Natural killer cell treated with Interleukin-12 subunit alpha and Interleukin-12 subunit beta and Interleukin-15 and Interleukin-18, amount 100 ng/mL, for 72 hours (primary cell): ENCODE results near the gene GALNT2. TPM values are rescaled to one million over a fixed set of nuclear protein-coding genes. Genes with fewer than 3 reads are reported as not detected.

Experiments used
- ATAC-seq, 2 donors: fragments of 150-1000 bp; cut with Tn5 transposase in 1 of 2; sonication (Bioruptor Pico), chemical (Tn5 transposase) in 1 of 2; 2 replicates each; pipeline ENCODE4 v1.10.0; 2021
- DNase-seq: peaks from one replicate; pipeline ENCODE4 v3.0.0; 2022; ENCODE audit warnings: low spot score
- H3K27ac Mint-ChIP-seq, 2 donors: 1 replicate in 1 of 2; 2 replicates in 1 of 2; pipeline ENCODE4 v1.8.0; 2022; ENCODE audit warnings: mixed read lengths in 2 of 2, mild to moderate bottlenecking in 1 of 2, moderate library complexity in 1 of 2
- H3K27me3 Mint-ChIP-seq, 2 donors: 1 replicate in 1 of 2; 2 replicates in 1 of 2; pipeline ENCODE4 v1.8.0; 2022; ENCODE audit warnings: mixed read lengths in 2 of 2
- H3K36me3 Mint-ChIP-seq: one replicate; pipeline ENCODE4 v1.8.0; 2022; ENCODE audit warnings: mixed read lengths
- H3K4me1 Mint-ChIP-seq, 2 donors: 1 replicate in 1 of 2; 2 replicates in 1 of 2; pipeline ENCODE4 v1.8.0; 2022; ENCODE audit warnings: low read depth in 2 of 2, mixed read lengths in 2 of 2, mild to moderate bottlenecking in 1 of 2
- H3K4me3 Mint-ChIP-seq: one replicate; pipeline ENCODE4 v1.8.0; 2022; ENCODE audit warnings: mixed read lengths
- H3K9me3 Mint-ChIP-seq: 2 replicates; pipeline ENCODE4 v1.8.0; 2022; ENCODE audit warnings: mixed read lengths
- total RNA-seq, 2 donors: library from RNA; stranded (reverse); gene quantifications; one replicate each; pipeline ENCODE4 v1.2.3, GENCODE V29; 2022

GALNT2 gene
- total RNA-seq, 2 donors from 2014 or later: 37.7 to 51.5 TPM

DNA sequence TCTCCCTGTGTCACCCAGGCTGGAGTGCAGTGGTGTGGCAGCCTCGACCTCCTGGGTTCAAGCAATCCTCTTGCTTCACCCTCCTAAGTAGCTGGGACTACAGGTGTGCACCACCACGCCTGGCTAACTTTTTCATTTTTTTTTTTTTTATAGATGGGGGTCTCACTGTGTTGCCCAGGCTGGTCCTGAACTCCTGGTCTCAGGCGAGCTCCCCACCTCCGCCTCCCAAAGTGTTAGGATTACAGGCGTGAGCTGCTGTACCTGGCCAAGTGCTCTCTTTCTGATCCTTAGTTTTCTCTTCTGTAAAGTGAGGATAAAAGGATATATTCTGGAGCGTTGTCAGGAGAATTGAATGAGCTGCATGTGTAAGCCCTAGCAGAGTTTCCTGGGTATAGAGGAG is 68.7 kb downstream of the GALNT2 start:
- no peak overlapping the region for H3K4me3 Mint-ChIP-seq
- peaks cover 26 to 34% of the 10 kb centered on the region in 2 donors for H3K4me1 Mint-ChIP-seq
- DNase-seq: no peak
- no peaks in the 10 kb centered on the region for H3K36me3 Mint-ChIP-seq
- no peak overlapping the region for H3K27ac Mint-ChIP-seq
- ATAC-seq: no peak
- H3K9me3 Mint-ChIP-seq: no peaks in the 10 kb centered on the region
- no peaks in the 10 kb centered on the region for H3K27me3 Mint-ChIP-seq

DNA sequence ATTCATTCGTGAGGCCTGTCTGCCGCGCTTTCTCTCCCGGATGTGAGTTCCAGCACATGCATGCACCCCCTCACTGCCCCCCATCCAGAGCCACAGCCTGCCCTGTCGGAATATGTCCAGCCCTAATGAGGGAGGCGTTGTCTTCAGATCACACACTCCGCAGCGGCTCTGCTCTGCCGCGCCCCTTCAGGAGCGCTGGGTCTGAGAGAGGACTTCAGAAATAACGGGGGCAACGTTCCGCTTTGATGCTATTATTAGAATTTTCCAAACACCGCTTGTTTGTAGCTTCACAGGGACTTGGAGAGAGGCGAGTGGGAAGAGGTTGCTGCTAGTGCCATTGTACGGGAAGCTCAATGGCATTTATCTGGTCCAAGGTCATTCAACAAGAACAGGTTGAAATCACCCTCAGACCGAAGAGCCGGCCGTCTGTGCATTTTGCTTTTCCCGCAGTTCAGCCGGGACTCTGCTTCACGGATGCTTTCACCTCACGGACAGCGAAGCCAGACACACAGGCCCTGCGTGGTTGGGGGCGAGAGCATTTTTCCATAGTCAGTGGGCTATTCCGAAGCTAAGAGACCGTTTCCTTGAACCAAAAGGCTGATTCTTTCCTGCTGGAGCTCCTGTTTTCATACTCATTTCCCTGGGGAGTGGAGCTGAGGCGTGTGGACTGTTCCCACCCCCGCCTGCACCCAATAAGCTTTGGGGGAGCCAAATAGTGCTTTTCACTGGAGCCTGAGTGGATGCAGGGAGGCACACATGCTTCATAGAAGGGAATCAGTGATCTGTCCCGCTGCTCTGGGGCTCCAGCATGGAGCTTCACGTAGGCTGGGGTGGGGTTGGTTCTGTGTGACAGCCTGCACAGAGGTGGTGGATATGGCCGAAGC is 69.7 kb downstream of the GALNT2 start:
- DNase-seq (no peak), ATAC-seq (no peak)
- Mint-ChIP-seq H3K4me1 (peaks cover 26 to 33% of the 10 kb centered on the region in 2 donors), H3K9me3 (no peaks in the 10 kb centered on the region), H3K36me3 (no peaks in the 10 kb centered on the region), H3K27me3 (no peaks in the 10 kb centered on the region), H3K27ac (no peak overlapping the region), H3K4me3 (no peak overlapping the region)

DNA sequence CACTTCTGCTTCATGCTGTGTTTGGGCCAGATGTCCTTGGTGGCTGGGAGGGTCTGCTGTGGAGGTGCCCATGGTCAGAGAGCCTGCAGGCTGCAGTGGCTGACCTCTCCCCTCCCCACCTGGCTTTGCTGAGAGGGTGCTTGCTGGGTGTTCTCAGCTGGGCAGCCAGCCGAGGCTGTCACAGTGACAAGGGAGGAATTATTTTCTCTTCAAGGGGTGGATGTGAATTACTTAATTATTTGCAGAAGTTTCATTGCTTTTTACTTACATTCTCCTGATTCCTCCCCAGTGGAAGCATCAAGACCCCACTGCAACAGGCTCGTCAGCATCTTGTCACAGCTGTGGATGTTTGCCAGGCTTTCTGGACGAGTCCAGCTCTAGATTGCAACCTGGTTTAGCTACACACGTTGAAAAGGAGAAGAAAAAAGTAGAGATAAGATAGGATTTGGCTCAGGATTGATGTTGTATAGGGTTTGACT is 70.3 kb downstream of the GALNT2 start:
- Mint-ChIP-seq H3K27me3 (no peaks in the 10 kb centered on the region), H3K4me1 (peaks cover 20 to 29% of the 10 kb centered on the region in 2 donors), H3K4me3 (no peak overlapping the region), H3K36me3 (no peaks in the 10 kb centered on the region), H3K9me3 (no peaks in the 10 kb centered on the region), H3K27ac (no peak overlapping the region)
- DNase-seq (no peak), ATAC-seq (no peak)

DNA sequence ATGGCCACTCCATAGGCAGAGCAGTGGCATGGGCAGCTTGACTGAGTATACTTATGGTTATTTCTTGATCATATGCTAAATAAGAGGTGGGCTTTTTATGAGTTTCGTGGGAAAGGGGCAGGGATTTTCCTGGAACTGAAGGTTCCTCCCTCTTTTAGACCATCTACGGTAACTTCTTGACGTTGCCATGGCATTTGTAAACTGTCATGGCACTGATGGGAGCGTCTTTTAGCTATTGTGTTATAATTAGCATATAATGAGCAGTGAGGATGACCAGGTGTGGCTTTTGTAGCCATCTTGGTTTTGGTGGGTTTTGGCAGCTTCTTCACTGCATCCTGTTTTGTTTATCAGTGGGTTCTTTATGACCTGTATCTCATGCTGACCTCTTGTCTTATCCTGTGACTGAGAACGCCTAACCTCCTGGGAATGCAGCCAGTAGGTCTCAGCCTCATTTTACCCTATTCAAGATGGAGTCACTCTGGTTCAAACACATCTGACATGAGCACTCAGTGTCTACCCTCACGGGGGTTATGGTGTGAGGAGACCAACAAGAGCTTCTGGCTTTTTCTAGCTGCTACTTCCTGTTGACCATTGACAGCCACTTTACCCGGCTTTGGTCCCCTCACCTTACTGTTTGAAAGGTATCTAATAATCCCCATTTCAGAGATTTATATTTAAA is 71.7 kb downstream of the GALNT2 start:
- no peak for DNase-seq
- peaks cover 21 to 31% of the 10 kb centered on the region in 2 donors for H3K4me1 Mint-ChIP-seq
- no peak for ATAC-seq
- no peak overlapping the region for H3K27ac Mint-ChIP-seq
- H3K4me3 Mint-ChIP-seq: no peak overlapping the region
- H3K27me3 Mint-ChIP-seq: no peaks in the 10 kb centered on the region
- H3K36me3 Mint-ChIP-seq: no peaks in the 10 kb centered on the region
- no peaks in the 10 kb centered on the region for H3K9me3 Mint-ChIP-seq

DNA sequence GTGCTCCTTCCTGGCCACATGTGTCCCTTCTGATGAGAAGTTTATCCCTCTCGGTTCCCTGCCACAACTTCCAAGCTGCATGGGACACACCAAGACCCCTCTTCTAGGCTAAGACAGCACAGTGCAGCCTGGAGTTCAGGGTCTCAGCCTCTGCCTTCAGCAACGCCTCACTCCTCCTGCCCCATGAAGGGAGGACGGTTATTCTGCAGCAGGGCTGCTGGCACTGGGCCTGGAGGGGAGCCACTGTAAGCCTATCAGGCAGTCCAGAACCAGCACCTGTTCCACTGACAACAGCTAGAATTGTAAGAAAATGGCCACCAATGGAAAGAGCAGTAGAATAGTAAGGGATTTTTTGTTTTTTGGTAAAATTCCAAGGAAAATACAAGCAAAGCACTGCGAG is 72.3 kb downstream of the GALNT2 start:
- Mint-ChIP-seq H3K27me3 (no peaks in the 10 kb centered on the region), H3K36me3 (no peaks in the 10 kb centered on the region), H3K9me3 (no peaks in the 10 kb centered on the region), H3K27ac (no peak overlapping the region), H3K4me1 (peaks cover 20 to 35% of the 10 kb centered on the region in 2 donors), H3K4me3 (no peak overlapping the region)
- DNase-seq (no peak), ATAC-seq (no peak)

DNA sequence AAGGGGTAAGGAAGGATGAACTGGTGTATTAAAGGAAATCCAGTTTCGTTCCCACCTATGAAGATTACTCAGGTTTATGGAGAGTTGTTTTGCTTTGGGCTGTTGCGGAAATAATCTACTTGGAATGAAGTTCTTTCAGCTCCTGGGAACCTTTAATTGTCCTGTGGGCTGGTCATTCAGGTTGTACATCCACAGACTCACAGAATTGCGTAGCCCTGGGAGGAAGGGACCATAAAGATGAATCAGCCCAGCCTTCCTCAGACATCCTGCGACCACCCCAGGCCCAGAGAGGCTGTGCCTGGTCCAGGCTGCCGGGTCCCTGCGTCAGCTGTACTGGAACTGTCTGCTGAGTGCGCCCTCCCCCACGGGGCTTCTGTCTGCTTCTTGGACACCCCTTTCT is 72.7 kb downstream of the GALNT2 start:
- no peaks in the 10 kb centered on the region for H3K36me3 Mint-ChIP-seq
- DNase-seq: no peak
- peaks cover 20 to 39% of the 10 kb centered on the region in 2 donors for H3K4me1 Mint-ChIP-seq
- no peak for ATAC-seq
- no peaks in the 10 kb centered on the region for H3K27me3 Mint-ChIP-seq
- H3K4me3 Mint-ChIP-seq: no peak overlapping the region
- H3K9me3 Mint-ChIP-seq: no peaks in the 10 kb centered on the region
- no peak overlapping the region for H3K27ac Mint-ChIP-seq

DNA sequence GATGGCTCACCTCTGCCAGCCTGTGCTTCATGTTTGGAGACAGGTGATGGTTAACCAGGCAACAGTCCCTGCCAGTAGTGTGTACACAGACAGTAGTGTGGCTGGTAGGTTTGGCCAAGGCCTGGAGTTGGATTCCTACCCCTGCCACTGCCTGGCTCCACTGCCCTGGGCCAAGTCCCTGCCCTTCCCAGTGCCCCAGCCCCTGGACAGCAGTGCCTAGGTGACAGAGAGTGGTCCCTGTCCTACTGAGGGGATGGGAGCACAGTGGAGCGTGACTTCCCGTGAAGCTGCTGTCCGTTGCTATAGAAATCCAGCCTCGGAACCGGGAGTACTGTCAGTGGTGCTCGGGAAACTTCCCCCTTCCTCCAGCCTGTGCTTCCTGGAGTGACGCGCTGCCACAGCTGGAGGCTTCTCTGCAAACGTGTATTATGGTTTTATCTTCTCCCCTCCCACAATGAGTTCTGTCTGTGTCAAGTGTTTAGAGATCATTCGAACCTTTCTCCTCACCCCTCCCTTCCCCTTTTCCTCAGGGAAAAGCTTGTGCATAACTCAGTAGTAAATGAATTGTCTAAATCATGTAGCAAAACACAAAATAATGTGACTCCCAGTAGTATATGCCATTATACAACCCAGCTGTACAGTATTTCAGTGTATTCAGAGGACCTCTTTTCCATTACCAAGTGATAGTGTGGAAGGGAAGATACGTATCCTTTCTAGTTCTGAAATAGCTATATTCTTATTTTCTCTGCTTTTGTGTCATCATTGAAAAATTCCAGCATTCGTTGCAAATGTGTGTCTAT is 73.4 kb downstream of the GALNT2 start:
- H3K36me3 Mint-ChIP-seq: no peaks in the 10 kb centered on the region
- DNase-seq (no peak), ATAC-seq (peak in 1 of 2 donors; percentile 15)
- H3K9me3 Mint-ChIP-seq: no peaks in the 10 kb centered on the region
- no peak overlapping the region for H3K27ac Mint-ChIP-seq
- H3K4me1 Mint-ChIP-seq: peaks cover 24 to 44% of the 10 kb centered on the region in 2 donors
- no peaks in the 10 kb centered on the region for H3K27me3 Mint-ChIP-seq
- no peak overlapping the region for H3K4me3 Mint-ChIP-seq

DNA sequence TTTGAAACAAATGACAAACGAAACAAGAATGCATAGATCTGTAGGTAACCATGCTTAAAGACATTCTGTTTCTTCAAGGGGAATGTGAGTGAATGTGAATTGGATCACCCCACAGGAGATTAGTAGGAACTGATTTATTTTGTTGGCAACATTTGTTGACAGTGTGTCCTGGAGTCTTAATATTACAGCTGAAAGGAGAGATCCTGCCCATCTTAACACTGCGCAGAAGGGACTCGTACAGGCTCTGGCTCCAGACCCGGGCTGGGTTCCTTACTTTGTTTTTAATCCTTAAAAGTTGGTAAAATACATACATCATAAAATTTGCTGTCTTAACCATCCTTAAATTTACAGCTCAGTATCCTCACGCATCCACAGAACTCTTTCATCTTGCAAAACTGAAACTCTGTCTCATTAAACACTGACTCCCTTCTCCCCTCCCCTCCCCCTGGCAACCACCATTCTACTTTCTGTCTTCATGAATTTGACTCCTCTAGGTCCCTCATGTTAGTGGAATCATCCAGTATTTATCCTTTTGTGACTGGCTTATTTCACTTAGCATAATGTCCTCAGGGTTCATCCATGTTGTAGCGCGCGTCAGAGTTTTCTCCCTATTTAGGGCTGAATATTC is 74.1 kb downstream of the GALNT2 start:
- Mint-ChIP-seq H3K36me3 (no peaks in the 10 kb centered on the region), H3K9me3 (no peaks in the 10 kb centered on the region), H3K4me3 (no peak overlapping the region), H3K27ac (no peak overlapping the region), H3K27me3 (no peaks in the 10 kb centered on the region), H3K4me1 (peaks cover 31 to 51% of the 10 kb centered on the region in 2 donors)
- no peak for ATAC-seq
- no peak for DNase-seq

DNA sequence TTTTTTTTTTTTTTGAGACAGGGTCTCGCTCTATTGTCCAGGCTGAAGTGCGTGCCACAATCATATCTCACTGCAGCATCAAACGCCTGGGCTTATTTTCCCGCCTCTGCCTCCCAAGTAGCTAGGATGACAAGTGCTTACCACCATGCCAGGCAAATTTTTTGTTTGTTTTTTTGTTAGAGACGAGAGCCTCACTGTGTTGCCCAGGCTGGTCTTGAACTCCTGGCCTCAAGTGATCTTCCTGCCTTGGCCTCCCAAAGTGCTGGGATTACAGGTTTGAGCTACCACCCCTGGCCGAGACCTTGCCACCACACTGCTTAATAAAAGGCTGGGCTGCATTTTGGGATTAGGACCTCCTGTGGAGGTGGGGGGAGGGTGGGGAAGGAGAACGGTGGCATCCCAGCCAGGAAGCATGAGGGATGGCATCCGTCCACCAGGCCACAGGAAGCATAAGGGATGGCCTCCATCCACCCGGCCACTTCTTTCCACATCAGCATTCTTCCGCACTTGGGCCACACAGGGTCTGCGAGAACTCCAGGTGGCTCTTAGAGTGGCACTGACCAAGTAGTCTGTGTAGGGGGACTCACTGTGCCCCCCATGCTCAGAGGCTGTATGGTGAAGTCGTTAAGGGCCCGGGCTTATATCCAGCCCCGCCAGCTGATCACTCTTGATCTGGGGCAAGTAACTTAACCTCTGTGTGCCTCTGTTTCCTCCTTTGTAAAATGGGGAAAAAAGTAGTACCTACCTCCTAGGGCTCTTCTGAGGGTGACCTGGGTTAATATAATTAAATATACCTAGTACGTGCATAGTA is 75.0 kb downstream of the GALNT2 start:
- no peaks in the 10 kb centered on the region for H3K27me3 Mint-ChIP-seq
- DNase-seq: no peak
- H3K36me3 Mint-ChIP-seq: no peaks in the 10 kb centered on the region
- H3K27ac Mint-ChIP-seq: peak overlapping the region in 1 of 2 donors; percentile 84
- no peak for ATAC-seq
- H3K9me3 Mint-ChIP-seq: no peaks in the 10 kb centered on the region
- peaks cover 40 to 60% of the 10 kb centered on the region in 2 donors for H3K4me1 Mint-ChIP-seq
- no peak overlapping the region for H3K4me3 Mint-ChIP-seq

DNA sequence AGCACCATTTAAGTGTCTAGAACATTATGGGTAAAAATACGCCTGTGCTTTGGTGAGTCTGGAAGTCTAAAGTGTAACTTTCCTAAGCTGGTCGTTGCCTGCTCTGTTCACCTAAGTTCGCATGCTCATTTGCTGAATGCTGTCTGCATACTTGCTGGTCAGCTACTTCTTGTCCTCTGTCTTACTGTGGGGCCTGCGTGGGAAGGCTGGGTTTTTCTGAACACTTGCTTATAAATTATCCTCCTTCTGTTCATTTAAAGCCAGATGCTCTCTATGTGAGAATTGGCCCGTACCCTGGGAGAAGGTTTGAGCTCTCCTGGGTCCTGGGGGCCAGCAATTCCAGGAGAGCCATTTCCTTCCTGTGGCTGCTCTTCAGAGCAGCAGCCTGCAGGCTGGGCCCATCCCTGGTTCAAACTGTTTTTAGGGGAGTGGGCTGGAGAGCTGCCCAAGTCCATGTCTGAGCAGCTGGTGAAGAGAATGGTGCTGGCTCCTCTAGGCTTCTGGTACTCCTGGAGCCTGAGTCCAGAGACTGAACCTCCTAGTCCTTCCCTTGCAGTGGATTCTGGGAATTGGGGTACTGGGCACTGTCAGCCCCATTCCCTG is 75.7 kb downstream of the GALNT2 start:
- DNase-seq: no peak
- Mint-ChIP-seq H3K4me1 (peaks cover 45 to 62% of the 10 kb centered on the region in 2 donors), H3K27me3 (no peaks in the 10 kb centered on the region), H3K9me3 (no peaks in the 10 kb centered on the region), H3K27ac (peak overlapping the region in 1 of 2 donors; percentile 84), H3K4me3 (no peak overlapping the region), H3K36me3 (no peaks in the 10 kb centered on the region)
- no peak for ATAC-seq

DNA sequence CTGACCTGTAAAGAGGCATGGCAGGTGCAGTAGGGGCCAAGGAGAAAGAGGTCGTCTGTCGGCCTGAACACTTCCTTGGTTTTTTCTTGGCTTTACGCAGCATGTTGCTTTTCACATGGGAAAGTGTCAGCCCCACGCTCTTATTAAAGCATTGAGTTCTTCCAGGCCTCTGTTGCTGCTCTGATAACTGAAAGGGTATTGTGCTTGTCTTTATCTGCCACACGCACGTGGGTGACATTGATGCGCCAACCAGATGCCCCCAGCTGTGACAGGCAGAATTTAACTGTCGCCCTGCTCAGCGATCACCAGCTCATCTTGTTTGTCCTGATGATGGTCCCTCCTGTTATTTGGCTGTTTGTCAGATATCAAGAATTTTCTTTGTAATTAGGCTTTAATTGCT is 76.5 kb downstream of the GALNT2 start:
- Mint-ChIP-seq H3K4me3 (no peak overlapping the region), H3K4me1 (peaks cover 47 to 63% of the 10 kb centered on the region in 2 donors), H3K27ac (peak overlapping the region in 1 of 2 donors; percentile 91), H3K27me3 (no peaks in the 10 kb centered on the region), H3K9me3 (no peaks in the 10 kb centered on the region), H3K36me3 (no peaks in the 10 kb centered on the region)
- DNase-seq (no peak), ATAC-seq (no peak)

DNA sequence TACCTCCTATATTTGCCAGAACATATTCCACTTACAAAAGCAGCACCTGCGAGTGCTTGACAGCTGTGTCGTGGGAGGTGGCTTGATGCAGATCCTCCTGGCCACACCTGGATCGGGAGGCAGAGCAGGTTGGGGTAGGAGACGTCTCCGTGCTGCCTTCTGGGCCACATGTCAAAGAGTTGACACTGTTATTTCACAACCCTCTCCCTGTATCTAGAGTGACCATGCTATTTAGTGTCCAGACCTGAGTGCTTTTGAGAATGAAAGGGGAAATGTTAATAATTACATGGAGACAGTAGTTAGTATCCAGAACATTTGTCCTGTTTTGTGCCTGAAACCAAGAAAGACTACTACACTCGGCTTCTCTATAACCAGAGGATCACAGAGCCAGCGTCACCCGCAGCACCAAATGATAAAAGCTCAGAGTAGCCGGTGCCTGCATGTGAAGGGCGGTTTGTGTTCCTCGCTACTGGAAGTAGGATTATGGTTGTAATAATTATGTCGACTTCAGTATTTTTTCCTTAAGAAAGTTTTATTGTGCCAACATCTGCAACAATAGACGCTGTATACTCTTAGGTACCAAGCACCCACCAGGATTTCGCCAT is 77.1 kb downstream of the GALNT2 start:
- peaks cover 50 to 61% of the 10 kb centered on the region in 2 donors for H3K4me1 Mint-ChIP-seq
- H3K4me3 Mint-ChIP-seq: no peak overlapping the region
- H3K27ac Mint-ChIP-seq: peak overlapping the region in 1 of 2 donors; percentile 91
- H3K36me3 Mint-ChIP-seq: no peaks in the 10 kb centered on the region
- ATAC-seq (no peak), DNase-seq (no peak)
- no peaks in the 10 kb centered on the region for H3K27me3 Mint-ChIP-seq
- no peaks in the 10 kb centered on the region for H3K9me3 Mint-ChIP-seq
